HG03565 (cell line): ENCODE measurements around the gene RHCE.
A peak's percentile ranks its signal among the peaks of the same experiment; 100 is the strongest.
"Not testable (repeated sequence)": the region's sequence is repeated elsewhere in the genome, so short reads cannot be mapped to it uniquely, and the experiment has no call there.

Experiments used
- ATAC-seq: cut with Tn5 transposase; IDR thresholded peaks from one replicate; pipeline ENCODE4 v1.9.1; 2021; ENCODE audit warnings: mild to moderate bottlenecking, moderate library complexity; ENCODE audit not compliant: unreplicated experiment

Gene RHCE

GRCh38 chr1:25349606-25350005 lies 71.0 kb downstream of the RHCE start:
- no peak for ATAC-seq

GRCh38 chr1:25347556-25347955 lies 73.1 kb downstream of the RHCE start:
- no peak for ATAC-seq

DNA sequence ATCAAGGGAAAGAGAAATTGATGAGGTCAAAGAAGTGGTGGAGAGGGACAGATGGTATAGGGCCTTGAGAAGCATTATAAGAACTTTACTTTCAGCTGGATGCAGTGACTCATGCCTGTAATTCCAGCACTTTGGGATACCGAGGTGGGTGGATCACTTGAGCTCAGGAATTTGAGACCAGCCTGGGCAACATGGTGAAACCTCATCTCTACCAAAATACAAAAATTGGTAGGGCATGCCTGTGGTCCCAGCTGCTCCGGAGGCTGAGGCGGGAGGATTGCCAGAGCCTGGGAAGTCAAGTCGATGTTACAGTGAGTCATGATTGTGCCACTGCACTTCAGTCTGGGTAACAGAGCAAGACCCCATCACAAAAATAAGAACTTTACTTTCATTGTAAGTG lies 76.8 kb downstream of the RHCE start:
- no peak for ATAC-seq

- ATAC-seq = no peak
Measured at GRCh38 chr1:25342846-25343245, 77.8 kb downstream of the RHCE start.

GRCh38 chr1:25341746-25342145 lies 78.9 kb downstream of the RHCE start:
- no peak for ATAC-seq

- ATAC-seq = no peak
Measured at GRCh38 chr1:25338986-25339385, 81.6 kb downstream of the RHCE start.

DNA sequence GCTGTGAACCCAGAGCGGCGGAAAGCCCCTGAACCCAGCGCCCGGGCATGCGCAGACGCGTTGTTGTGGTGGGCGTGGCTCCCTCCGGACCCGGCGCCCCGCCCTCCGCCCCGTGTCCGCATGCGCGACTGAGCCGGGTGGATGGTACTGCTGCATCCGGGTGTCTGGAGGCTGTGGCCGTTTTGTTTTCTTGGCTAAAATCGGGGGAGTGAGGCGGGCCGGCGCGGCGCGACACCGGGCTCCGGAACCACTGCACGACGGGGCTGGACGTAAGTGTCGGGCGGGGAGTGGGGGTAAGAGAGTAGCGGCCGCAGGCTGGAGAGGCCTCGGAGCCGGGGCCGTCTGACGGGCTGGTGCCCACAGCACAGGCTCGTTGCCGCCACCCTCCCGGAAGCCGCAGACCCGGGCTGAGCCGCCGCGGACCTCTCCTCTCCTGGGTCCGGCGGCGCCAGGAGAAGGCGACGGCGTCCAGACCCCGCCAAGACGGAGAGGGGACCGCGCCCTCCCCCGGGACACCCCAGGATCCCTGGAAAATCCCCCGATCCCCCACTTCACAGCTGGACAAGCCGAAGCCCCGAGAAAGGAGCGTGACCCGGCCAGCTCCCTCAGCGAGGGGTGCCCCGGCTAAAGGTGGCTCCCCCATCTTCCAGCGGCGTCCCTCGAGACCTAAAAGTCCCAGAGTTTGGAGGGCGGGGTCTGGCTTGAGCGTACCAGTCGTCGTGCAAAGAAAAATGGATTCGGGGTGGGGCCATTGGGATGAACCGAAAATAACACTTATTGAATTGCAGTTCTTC lies 82.2 kb downstream of the RHCE start, which contains the start of gene TMEM50A:
Gene TMEM50A, plus strand, starts transcription at position 147 of the 794 bp plus-strand sequence. CDS start 2,153 bp downstream, outside the sequence.
- peak; percentile 44 for ATAC-seq

GRCh38 chr1:25337483-25338187 lies 83.0 kb downstream of the RHCE start:
- peak; percentile 25 for ATAC-seq

GRCh38 chr1:25336922-25337354 lies 83.7 kb downstream of the RHCE start:
- not testable (repeated sequence) for ATAC-seq

DNA sequence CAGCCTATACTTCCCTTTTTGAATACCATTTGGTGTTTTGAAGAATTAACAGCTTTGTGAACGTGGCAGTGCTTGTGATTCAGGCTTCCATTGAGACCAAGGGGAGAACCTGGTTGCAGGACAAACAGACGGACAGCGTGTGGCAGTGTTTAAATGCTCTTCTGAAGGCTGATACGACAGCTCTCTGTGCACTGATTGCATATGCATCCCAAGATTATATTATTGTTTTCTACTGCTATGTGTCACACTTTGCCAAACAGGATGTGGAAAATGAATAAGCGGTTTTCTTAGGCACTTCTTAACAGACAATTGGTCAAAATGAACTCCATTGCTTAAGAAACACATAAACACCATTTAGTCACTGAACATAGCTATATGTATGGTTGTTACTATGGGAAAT lies 90.7 kb downstream of the RHCE start:
- not testable (repeated sequence) for ATAC-seq

GRCh38 chr1:25329336-25329735 lies 91.3 kb downstream of the RHCE start:
- ATAC-seq = not testable (repeated sequence)

DNA sequence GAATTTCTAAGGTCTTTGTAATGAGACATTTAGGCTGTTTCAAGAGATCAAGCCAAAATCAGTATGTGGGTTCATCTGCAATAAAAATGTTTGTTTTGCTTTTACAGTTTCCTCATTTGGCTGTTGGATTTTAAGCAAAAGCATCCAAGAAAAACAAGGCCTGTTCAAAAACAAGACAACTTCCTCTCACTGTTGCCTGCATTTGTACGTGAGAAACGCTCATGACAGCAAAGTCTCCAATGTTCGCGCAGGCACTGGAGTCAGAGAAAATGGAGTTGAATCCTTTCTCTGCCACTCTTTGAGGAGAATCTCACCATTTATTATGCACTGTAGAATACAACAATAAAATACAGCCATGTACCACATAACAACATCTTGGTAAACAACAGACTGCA lies 91.8 kb downstream of the RHCE start:
- ATAC-seq = not testable (repeated sequence)

DNA sequence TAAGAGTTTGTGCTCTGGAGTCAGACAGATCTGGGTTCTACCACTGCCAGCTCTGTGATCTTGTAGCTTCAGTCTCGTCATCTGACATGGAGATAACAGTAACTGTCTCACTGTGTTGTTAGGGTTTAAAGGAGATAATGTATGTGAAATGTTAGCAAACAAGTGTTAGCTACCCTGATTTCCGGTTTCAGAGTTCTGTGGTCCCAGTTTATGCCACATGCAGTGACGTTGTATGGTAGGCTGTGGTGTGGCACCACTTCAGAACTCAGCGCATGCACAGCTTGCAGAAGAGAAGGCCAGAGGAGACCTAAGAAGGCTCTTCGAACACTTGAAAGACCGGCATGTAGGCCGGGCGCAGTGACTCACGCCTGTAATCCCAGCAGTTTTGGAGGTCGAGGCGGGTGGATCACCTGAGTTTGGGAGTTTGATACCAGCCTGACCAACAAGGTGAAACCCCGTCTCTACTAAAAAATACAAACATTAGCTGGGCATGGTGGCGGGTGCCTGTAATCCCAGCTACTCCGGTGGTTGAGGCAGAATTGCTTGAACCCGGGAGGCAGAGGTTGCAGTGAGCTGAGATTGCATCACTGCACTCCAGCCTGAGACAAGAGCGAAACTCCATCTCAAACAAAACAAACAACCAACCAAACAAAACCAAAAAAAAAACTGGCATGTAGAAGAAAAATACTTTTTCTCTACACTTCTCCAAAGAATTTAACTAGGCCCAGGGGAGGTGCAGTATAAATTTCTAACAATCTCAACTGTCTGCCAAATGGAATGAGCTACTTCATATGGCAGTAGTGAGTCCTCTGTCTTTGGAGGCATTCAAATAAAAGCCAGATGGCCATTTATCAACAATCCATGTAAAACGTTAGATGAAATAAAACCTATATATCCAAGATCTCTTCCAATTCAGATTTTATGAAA lies 92.5 kb downstream of the RHCE start:
- not testable (repeated sequence) for ATAC-seq

- ATAC-seq = not testable (repeated sequence)
Measured at GRCh38 chr1:25324407-25324806, 96.2 kb downstream of the RHCE start.

DNA sequence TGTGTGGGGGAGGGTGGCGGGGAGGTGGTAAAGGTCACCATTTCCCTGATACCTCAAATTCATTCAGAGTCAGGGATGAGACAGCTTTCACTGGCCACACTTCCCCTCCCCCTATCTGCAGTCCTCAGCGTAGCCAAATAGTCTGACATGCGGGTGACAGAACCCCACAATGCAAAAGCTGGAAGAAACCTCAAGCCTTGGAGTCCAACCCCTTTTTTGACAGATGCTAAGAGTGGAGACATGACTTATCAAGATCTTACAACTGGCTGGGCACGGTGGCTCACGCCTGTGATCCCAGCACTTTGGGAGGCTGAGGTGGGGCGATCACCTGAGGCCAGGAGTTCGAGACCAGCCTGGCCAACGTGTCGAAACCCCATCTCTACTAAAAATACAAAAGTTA lies 98.5 kb downstream of the RHCE start:
- not testable (repeated sequence) for ATAC-seq

- ATAC-seq = not testable (repeated sequence)
Measured at GRCh38 chr1:25320314-25320938, 100.2 kb downstream of the RHCE start.

- ATAC-seq = not testable (repeated sequence)
Measured at GRCh38 chr1:25312806-25313470, 107.7 kb downstream of the RHCE start.
